ENCODE data around the gene TRIM41. TPM values are rescaled to one million over a fixed set of nuclear protein-coding genes. Genes with fewer than 3 reads are reported as not detected.
"Not testable (repeated sequence)": the region's sequence is repeated elsewhere in the genome, so short reads cannot be mapped to it uniquely, and the experiment has no call there.

The TRIM41 gene
- total RNA-seq, 2 experiments from 2014 or later, result 27.0 to 30.7 TPM

DNA sequence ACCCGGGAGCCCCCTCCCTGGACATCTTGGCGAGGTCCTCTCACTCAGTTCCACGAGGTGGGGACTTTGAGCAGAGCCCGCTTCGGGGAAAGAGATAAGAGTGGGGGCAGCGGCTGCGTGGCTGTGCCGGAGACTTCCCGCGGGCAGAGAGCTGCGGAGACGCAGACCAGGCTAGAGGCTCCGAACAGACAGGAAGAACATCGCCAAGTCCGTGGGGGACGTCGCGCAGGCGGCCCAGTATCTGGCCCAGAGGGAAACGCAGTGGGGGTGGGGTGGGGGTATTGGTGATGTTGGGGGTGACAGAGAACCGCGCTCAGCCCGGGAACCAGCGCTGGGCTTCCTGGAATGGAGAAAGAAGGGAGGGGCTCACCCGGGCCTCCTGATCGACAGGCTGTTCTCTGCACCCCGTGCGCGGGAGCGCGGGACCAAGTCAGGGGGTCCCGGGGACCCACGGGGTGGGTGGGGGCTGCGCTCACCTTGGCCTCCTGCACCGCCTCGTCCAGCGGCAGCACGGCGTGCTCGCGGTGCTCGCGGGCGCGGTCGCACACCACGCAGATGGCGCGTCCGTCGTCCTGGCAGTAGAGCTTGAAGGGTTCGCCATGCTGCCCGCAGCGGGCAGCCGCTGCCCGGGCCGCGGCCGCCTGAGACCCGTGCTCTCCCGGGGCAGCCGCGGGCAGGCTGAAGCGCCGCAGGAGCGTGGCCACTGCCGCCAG lies 18.8 kb upstream of the TRIM41 start:
- CTCF ChIA-PET, result interaction anchor here (0.5 to 5.6 kb wide), 5 partner anchors 13 to 534 kb away, joined by 3 to 63 read pairs (median 3); partner anchors contain the start of gene RACK1
- H3K36me3 Mint-ChIP-seq (ENCODE audit: low read depth), result peaks cover 6% of the 10 kb centered on the region
- no peaks in the 10 kb centered on the region for H3K9me3 Mint-ChIP-seq (ENCODE audit: low read depth)
- H3K4me1 Mint-ChIP-seq, result peaks cover 32% of the 10 kb centered on the region
- POLR2A ChIA-PET, result interaction anchor here (0.9 to 2.4 kb wide), 2 partner anchors 13 to 40 kb away, joined by 4 to 7 read pairs; partner anchors contain the start of gene RACK1
- H3K27me3 Mint-ChIP-seq, result peaks cover 20% of the 10 kb centered on the region
- intact Hi-C loops (cut with DNase I, micrococcal nuclease), result no loop called here
- H3K27ac Mint-ChIP-seq, result no peak overlapping the region
- DNase-seq, result peak; percentile 49
- H3K4me3 Mint-ChIP-seq, result peak overlapping the region; percentile 70
- ATAC-seq, result no peak

DNA sequence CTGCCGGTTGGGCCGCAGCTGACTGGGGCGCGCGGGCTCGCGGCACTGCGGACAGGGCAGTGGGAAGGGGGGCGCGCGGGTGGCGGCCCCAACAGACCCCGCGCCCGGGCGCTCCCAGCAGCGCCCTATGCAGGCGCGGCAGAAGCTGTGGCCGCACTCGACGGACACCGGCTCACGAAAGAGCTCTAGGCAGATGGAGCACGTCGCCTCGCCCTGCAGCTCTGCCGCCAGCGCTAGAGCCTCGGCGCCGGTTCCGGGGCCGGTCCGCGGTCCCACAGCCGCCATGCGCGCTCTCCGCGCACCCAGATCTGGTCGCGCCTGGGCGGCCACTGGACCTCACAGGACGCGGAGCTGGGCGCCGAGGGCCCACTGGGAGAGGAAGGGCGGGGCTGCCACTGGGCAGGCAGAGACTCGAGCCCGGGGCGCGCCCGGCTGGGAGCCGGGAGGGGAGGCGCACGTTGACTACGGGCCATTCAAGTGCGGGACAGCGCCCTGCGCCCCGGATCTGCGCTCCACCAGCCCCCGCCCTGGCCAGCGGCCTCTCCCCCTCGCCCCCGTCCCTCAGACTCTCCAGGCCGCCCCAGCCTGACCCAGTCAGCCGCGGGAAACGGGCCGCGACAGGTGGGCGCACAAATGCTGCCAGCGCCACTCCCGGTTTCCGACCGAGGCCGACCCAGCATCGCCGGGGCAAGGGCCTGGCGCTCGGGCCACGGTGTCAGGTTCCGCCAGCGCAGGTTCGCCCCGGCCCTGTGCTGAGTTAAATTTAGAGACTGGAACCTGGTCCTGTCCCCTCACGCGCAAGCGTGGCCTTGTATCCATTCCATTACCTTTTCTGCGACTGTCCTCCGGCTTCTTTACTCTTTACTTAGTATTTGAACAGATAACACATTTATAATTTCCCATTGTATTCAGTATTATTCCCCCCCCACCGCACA lies 18.0 kb upstream of the TRIM41 start, which contains the start of gene TRIM7:
TRIM7 (minus strand) TSS at position 371 of the 935 bp plus-strand sequence; CDS start at position 285, 86 bp downstream.
- H3K27me3 Mint-ChIP-seq, result peaks cover 20% of the 10 kb centered on the region
- H3K27ac Mint-ChIP-seq, result peak within 1 kb of the TSS; percentile 93
- peaks cover 6% of the 10 kb centered on the region for H3K36me3 Mint-ChIP-seq (ENCODE audit: low read depth)
- H3K4me1 Mint-ChIP-seq, result peaks cover 32% of the 10 kb centered on the region
- POLR2A ChIA-PET, result interaction anchor here (0.9 to 2.4 kb wide), 2 partner anchors 13 to 39 kb away, joined by 4 to 7 read pairs; partner anchors contain the start of gene RACK1
- DNase-seq (peak; percentile 61), ATAC-seq (no peak)
- intact Hi-C loops (cut with DNase I, micrococcal nuclease), result loop anchor here in 1 of 2 experiments (5.0 kb wide), 1 partner anchor 37 kb away; the partner anchor contains the start of gene RACK1
- no peaks in the 10 kb centered on the region for H3K9me3 Mint-ChIP-seq (ENCODE audit: low read depth)
- peak within 1 kb of the TSS; percentile 87 for H3K4me3 Mint-ChIP-seq
- CTCF ChIA-PET, result interaction anchor here (0.5 to 5.6 kb wide), 5 partner anchors 13 to 262 kb away, joined by 3 to 63 read pairs (median 3); partner anchors contain the start of gene RACK1

DNA sequence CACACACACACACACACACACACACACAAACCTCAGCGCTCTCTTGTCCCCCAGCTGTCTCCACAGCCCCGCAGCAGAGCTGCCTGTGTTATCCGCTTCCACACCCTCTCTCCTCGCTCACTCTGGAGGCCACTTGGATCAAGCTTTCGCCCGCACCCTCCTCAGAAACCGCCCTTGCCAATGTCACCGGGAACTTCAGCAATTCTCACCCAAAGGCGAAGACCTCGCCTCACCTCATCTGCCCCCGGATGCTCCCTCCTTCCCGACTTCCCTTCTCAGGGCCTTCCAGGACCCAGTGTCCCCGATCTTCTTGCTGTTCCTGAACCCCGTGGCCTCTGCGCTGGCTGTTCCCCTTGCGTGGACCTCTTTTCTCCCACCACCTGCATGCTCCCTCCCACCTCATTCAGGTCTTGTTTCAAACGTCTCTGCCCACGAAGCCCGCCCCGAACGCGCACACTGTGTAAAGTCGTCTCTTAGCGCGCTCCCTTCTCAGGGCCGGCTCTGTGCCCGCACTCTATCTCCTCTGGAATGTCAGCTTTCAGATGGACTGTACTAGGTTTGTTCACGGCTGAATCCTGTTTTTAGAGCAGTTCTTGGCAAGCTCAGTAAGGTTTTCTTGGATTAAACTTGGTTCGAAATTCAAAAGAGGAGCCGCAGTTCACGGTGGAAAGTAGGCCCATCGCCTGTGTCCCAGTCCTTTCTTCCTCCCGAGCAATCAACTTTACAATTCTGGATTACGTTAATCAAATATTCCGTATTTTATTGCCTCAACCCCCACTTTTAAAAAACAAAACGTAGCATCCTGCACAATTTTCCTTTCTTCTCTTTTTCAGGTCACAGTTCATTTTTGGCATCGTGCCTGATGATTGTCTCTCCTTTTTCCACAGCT lies 17.1 kb upstream of the TRIM41 start:
- ATAC-seq (no peak), DNase-seq (peak; percentile 61)
- Mint-ChIP-seq H3K9me3 (ENCODE audit: low read depth) (no peaks in the 10 kb centered on the region), H3K36me3 (ENCODE audit: low read depth) (peaks cover 6% of the 10 kb centered on the region), H3K4me3 (peak overlapping the region; percentile 87), H3K27ac (peak overlapping the region; percentile 93), H3K27me3 (peaks cover 20% of the 10 kb centered on the region), H3K4me1 (peaks cover 32% of the 10 kb centered on the region)
- CTCF ChIA-PET, result interaction anchor here (0.7 to 5.6 kb wide), 6 partner anchors 11 to 916 kb away, joined by 3 to 63 read pairs (median 14); partner anchors contain the start of gene TRIM41
- intact Hi-C loops (cut with DNase I, micrococcal nuclease), result loop anchor here (1.0 to 5.0 kb wide), 4 partner anchors 15 to 55 kb away; partner anchors contain the start of genes RACK1 (in 1 of the 2) and TRIM52 (in 1 of the 2)
- POLR2A ChIA-PET, result interaction anchor here (1.2 to 2.8 kb wide), 7 partner anchors 12 to 55 kb away, joined by 3 to 24 read pairs (median 7); partner anchors contain the start of gene TRIM52

DNA sequence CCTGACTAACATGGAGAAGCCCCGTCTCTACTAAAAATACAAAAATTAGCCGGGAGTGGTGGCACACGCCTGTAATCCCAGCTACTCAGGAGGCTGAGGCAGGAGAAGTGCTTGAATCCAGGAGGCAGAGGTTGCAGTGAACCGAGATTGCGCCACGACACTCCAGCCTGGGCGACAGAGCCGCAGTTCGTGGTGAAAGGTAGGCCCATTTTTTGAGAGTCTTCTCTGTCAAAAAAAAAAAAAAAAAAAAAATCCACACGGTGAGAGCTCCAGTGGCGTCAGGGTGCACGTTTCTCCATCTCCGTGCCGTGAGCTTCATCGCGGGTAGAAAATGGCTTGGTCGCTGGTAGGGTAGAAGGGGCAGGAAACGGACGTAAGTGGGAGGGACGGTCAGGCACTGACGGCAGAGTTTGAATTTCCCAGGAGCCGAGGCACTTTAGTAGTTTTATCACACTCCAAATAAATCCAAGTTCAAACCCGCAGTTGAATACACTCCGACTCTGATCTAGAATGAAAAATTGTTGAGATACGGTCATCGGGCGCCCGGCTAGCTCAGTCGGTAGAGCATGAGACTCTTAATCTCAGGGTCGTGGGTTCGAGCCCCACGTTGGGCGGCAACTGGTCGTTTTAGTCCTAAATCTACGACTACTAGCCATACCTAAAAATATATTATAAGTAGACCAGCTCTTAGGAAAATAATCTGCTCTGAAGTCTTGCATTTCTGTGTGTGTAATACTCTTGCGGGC lies 15.7 kb upstream of the TRIM41 start:
- POLR2A ChIA-PET, result interaction anchor here (0.6 to 2.8 kb wide), 14 partner anchors 9 to 394 kb away, joined by 3 to 24 read pairs (median 5); partner anchors contain the start of gene TRIM52
- DNase-seq (peak; percentile 93), ATAC-seq (peak; percentile 51)
- H3K27ac Mint-ChIP-seq, result peak overlapping the region; percentile 93
- H3K27me3 Mint-ChIP-seq, result peaks cover 20% of the 10 kb centered on the region
- H3K4me3 Mint-ChIP-seq, result peak overlapping the region; percentile 87
- peaks cover 32% of the 10 kb centered on the region for H3K4me1 Mint-ChIP-seq
- CTCF ChIA-PET, result interaction anchor here (0.6 to 5.6 kb wide), 11 partner anchors 9 to 524 kb away, joined by 3 to 63 read pairs (median 5); partner anchors contain the start of gene TRIM41
- H3K9me3 Mint-ChIP-seq (ENCODE audit: low read depth), result no peaks in the 10 kb centered on the region
- peaks cover 6% of the 10 kb centered on the region for H3K36me3 Mint-ChIP-seq (ENCODE audit: low read depth)
- intact Hi-C loops (cut with DNase I, micrococcal nuclease), result loop anchor here (1.0 to 5.0 kb wide), 4 partner anchors 11 to 35 kb away; partner anchors contain the start of gene RACK1 (in 1 of the 2)

DNA sequence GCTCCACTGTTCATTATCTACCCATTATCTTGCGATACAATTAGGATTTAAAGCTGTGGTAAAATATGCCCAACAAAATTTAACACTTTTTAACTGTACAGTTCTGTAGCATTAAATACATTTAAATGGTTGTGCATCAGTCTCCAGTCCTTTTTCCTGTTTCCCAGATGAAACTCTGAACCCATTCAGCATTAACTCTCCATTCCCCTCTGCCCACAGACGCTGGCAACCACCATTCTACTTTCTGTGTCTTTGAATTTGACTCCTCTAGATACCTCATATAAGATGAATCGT lies 15.2 kb upstream of the TRIM41 start:
- H3K4me3 Mint-ChIP-seq, result peak overlapping the region; percentile 87
- ATAC-seq (no peak), DNase-seq (no peak)
- H3K4me1 Mint-ChIP-seq, result peaks cover 32% of the 10 kb centered on the region
- CTCF ChIA-PET, result interaction anchor here (0.6 to 5.6 kb wide), 9 partner anchors 9 to 525 kb away, joined by 3 to 63 read pairs (median 5); partner anchors contain the start of gene TRIM41
- peaks cover 6% of the 10 kb centered on the region for H3K36me3 Mint-ChIP-seq (ENCODE audit: low read depth)
- intact Hi-C loops (cut with DNase I, micrococcal nuclease), result loop anchor here (1.0 to 5.0 kb wide), 4 partner anchors 10 to 34 kb away; partner anchors contain the start of gene RACK1 (in 1 of the 2)
- peak overlapping the region; percentile 93 for H3K27ac Mint-ChIP-seq
- H3K27me3 Mint-ChIP-seq, result peaks cover 20% of the 10 kb centered on the region
- H3K9me3 Mint-ChIP-seq (ENCODE audit: low read depth), result no peaks in the 10 kb centered on the region
- POLR2A ChIA-PET, result interaction anchor here (0.6 to 2.8 kb wide), 9 partner anchors 8 to 395 kb away, joined by 3 to 24 read pairs (median 7); partner anchors contain the start of gene TRIM52

DNA sequence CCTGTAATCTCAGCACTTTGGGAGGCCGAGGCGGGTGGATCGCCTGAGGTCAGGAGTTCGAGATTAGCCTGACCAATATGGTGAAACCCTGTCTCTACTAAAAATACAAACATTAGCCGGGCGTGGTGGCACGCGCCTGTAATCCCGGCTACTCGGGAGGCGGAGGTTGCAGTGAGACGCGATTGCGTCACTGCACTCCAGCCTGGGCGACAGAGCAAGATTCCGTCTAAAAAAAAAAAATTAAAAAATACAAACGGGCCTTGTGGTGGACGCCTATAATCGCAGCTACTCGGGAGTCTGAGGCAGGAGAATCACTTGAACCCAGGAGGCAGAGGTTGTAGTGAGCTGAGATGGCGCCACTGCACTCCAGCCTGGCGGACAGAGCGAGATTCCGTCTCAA lies 14.1 kb upstream of the TRIM41 start:
- H3K4me1 Mint-ChIP-seq, result peaks cover 33% of the 10 kb centered on the region
- not testable (repeated sequence) for H3K4me3 Mint-ChIP-seq; DNase-seq; H3K27ac Mint-ChIP-seq; H3K9me3 Mint-ChIP-seq (ENCODE audit: low read depth); ATAC-seq; H3K36me3 Mint-ChIP-seq (ENCODE audit: low read depth)
- ChIA-PET CTCF (interaction anchor here (5.6 kb wide), 1 partner anchor 17 kb away, joined by 63 read pairs; no protein-coding TSS in a partner anchor), POLR2A (interaction anchor here (0.7 to 2.8 kb wide), 2 partner anchors 20 to 46 kb away, joined by 3 to 24 read pairs; no protein-coding TSS in a partner anchor)
- intact Hi-C loops (cut with DNase I, micrococcal nuclease), result loop anchor here in 1 of 2 experiments (5.0 kb wide), 1 partner anchor 33 kb away; the partner anchor contains the start of gene RACK1
- peaks cover 16% of the 10 kb centered on the region for H3K27me3 Mint-ChIP-seq

DNA sequence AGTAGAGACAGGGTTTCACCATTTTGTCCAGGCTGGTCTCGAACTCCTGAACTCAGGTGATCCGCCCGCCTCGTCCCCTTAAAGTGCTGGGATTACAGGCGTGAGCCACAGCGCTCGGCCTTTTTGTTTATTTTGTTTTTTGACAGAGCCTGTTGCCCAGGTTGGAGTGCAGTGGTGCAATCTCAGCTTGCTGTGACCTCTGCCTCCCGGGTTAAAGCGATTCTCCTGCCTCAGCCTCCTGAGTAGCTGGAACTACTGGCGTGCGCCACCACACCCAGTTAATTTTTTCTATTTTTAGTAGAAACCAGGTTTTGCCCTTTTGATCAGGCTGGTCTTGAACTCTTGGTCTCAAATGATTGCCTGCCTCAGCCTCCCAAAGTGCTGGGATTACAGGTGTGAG lies 12.9 kb upstream of the TRIM41 start:
- POLR2A ChIA-PET; H3K36me3 Mint-ChIP-seq (ENCODE audit: low read depth); ATAC-seq; DNase-seq; CTCF ChIA-PET; intact Hi-C loops (cut with DNase I, micrococcal nuclease); H3K4me3 Mint-ChIP-seq; H3K27ac Mint-ChIP-seq; H3K9me3 Mint-ChIP-seq (ENCODE audit: low read depth): not testable (repeated sequence)
- peaks cover 14% of the 10 kb centered on the region for H3K27me3 Mint-ChIP-seq
- H3K4me1 Mint-ChIP-seq, result peaks cover 31% of the 10 kb centered on the region

DNA sequence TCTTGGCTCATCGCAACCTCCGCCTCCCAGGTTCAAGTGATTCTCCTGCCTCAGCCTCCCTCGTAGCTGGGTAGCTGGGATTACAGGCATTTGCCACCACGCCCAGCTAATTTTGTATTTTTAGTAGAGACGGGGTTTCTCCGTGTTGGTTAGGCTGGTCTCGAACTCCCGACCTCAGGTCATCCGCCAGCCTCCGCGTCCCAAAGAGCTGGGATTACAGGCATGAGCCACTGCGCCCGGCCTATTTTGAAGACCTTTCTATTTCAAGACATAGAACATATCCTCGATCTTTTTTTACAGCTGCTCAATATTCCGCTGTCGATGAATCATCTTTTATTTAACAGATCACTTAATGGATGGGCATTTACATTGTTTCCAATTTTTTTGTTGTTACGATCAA lies 12.4 kb upstream of the TRIM41 start:
- H3K27ac Mint-ChIP-seq; H3K9me3 Mint-ChIP-seq (ENCODE audit: low read depth); intact Hi-C loops (cut with DNase I, micrococcal nuclease); DNase-seq; POLR2A ChIA-PET; ATAC-seq; H3K36me3 Mint-ChIP-seq (ENCODE audit: low read depth); H3K4me3 Mint-ChIP-seq: not testable (repeated sequence)
- CTCF ChIA-PET, result interaction anchor here (0.6 kb wide), 1 partner anchor 494 kb away, joined by 3 read pairs; no protein-coding TSS in a partner anchor
- H3K4me1 Mint-ChIP-seq, result peaks cover 28% of the 10 kb centered on the region
- peaks cover 12% of the 10 kb centered on the region for H3K27me3 Mint-ChIP-seq

DNA sequence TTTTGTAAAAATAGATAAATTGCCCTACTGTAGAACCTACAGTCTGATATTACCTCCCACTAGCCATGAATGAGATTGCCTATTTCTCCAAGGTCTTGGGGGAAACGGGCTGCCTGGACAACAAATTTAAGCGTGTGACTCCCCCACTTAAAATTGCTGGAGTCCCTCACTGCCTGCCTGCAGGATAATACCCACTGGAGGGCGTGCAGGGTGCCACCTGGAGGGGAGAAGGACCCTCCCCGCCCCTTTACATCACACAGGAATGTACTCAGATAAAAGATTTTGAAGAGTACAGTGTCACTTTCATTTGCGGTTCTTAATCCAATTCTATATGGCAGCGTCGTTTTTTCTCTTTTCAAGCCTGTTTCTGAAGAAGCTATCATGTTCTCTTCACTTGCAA lies 11.9 kb upstream of the TRIM41 start:
- DNase-seq (no peak), ATAC-seq (no peak)
- peaks cover 25% of the 10 kb centered on the region for H3K4me1 Mint-ChIP-seq
- intact Hi-C loops (cut with DNase I, micrococcal nuclease), result no loop called here
- H3K36me3 Mint-ChIP-seq (ENCODE audit: low read depth), result peaks cover 8% of the 10 kb centered on the region
- POLR2A ChIA-PET, result no interaction called here
- peaks cover 7% of the 10 kb centered on the region for H3K27me3 Mint-ChIP-seq
- H3K9me3 Mint-ChIP-seq (ENCODE audit: low read depth), result no peaks in the 10 kb centered on the region
- H3K4me3 Mint-ChIP-seq, result no peak overlapping the region
- CTCF ChIA-PET, result interaction anchor here (0.6 to 1.5 kb wide), 2 partner anchors 26 to 495 kb away, joined by 3 to 7 read pairs; no protein-coding TSS in a partner anchor
- H3K27ac Mint-ChIP-seq, result no peak overlapping the region
